Measurements from ENCODE around the gene BPTF.
"Not testable (repeated sequence)": the region's sequence is repeated elsewhere in the genome, so short reads cannot be mapped to it uniquely, and the experiment has no call there.

The BPTF gene

DNA sequence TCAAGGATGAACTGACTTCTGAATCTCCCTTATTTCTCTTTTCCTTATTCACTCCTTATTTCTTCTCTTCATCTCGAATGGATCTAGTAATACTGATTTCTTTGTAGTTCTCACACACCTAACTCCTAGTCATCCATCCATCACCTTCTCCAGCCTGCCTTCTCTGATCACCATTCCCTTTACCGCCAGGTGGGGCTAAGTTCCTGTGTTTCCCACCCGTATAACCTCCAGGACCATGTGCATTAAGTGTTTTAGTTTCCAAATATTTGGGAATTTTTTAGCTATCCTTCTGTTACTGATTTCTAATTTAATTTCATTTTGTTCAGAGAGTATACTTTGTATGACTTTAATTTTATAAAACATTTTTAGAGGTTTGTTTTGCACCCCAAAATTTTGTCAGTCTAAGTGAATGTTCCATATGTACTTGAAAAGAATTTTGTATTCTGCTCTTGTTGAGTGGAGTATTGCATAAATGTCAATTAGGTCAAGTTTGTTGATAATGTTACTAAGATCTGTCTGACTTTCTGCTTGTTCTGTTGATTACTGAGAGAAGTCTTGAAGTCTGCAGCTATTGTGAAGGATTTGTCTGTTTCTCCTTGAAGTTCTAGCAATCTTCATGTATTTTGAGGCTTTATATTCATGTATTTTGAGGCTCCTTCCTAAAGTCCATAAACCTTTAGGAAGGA is 8.8 kb downstream of the BPTF start:
- Histone ChIP-seq H3K4me1 (ENCODE audit: control insufficient read depth in 1 of 2, insufficient read depth in 2 of 2, low read length in 2 of 2) (peaks cover 11 to 24% of the 10 kb centered on the region in 2 donors), H3K27ac (ENCODE audit: low read depth, low read length) (no peak overlapping the region)

DNA sequence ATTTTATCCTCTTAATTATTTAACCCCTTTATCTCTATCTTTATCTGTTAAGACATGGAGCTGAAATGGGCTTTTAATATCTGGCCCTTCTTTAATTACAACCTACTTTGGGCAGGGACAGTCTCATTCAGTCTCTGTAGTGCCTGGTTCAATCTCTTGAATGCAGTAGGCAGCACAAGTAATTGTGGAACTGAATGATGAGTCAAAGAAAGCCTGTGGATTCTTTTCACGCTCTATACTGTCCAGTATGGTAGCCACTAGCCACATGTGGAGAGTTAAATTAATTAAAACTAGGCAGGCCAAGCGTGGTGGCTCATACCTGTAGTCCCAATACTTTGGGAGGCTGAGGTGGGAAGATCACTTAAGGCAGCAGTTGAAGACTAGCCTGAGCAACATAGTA is 9.3 kb downstream of the BPTF start:
- H3K4me3 ChIP-seq (ENCODE audit: low read depth in 1 of 2, low read length in 2 of 2) = no peak overlapping the region
- no peaks in the 10 kb centered on the region for H3K27me3 ChIP-seq (ENCODE audit: control insufficient read depth in 1 of 2, insufficient read depth in 2 of 2, low read length in 2 of 2)
- H3K27ac ChIP-seq (ENCODE audit: low read depth, low read length) = no peak overlapping the region
- H3K9me3 ChIP-seq (ENCODE audit: control insufficient read depth in 1 of 2, low read length in 2 of 2) = no peaks in the 10 kb centered on the region
- H3K9ac ChIP-seq (ENCODE audit: low read depth in 1 of 2, low read length in 2 of 2) = no peak overlapping the region
- peaks cover 9 to 19% of the 10 kb centered on the region in 2 donors for H3K4me1 ChIP-seq (ENCODE audit: control insufficient read depth in 1 of 2, insufficient read depth in 2 of 2, low read length in 2 of 2)
- H3K36me3 ChIP-seq (ENCODE audit: control insufficient read depth in 1 of 2, insufficient read depth in 2 of 2, low read length in 2 of 2) = peaks cover 0 to 3% of the 10 kb centered on the region in 2 donors

More for the DNA sequence above, 8.8 kb downstream of the BPTF start:
- no peak overlapping the region for H3K9ac ChIP-seq (ENCODE audit: low read depth in 1 of 2, low read length in 2 of 2)
- no peak overlapping the region for H3K4me3 ChIP-seq (ENCODE audit: low read depth in 1 of 2, low read length in 2 of 2)
- no peaks in the 10 kb centered on the region for H3K27me3 ChIP-seq (ENCODE audit: control insufficient read depth in 1 of 2, insufficient read depth in 2 of 2, low read length in 2 of 2)
- H3K36me3 ChIP-seq (ENCODE audit: control insufficient read depth in 1 of 2, insufficient read depth in 2 of 2, low read length in 2 of 2) = peaks cover 0 to 3% of the 10 kb centered on the region in 2 donors
- no peaks in the 10 kb centered on the region for H3K9me3 ChIP-seq (ENCODE audit: control insufficient read depth in 1 of 2, low read length in 2 of 2)

DNA sequence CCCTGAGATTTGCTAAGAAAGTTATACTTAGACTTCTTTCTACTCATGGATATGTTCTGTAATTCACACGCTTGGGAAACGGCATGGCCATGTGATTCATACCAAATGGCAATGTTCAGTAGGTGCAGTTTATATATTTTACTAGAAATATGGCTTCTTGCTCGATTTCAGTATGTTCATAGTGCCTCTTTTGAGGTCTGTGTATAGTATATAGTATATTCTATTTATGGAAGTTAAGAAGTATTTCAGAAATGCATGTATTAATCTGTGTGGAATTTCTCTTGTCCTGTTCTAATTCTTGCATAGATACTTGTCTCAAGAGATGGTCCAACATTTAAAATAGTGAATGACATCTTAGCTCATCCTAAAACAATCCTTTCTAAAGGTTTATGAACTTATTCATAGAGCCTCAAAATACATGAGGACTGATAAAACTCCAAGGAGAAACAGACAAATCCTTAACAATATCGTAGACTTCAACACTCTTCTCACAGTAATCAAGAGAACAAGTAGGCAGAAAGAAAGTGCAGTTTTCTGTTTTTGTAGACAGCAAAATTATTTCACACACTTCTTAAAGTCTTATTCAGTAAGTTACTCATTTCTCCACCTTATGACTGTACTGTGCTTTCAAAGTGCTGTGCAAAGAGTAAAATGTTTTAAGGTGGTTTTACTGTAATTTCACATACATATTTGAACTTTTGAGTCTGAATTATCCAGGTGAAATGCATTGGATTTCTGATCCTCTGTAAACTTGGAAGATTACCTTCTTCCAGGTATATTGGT is 11.1 kb downstream of the BPTF start:
- Histone ChIP-seq H3K27me3 (ENCODE audit: control insufficient read depth in 1 of 2, insufficient read depth in 2 of 2, low read length in 2 of 2) (no peaks in the 10 kb centered on the region), H3K9ac (ENCODE audit: low read depth in 1 of 2, low read length in 2 of 2) (no peak overlapping the region), H3K4me3 (ENCODE audit: low read depth in 1 of 2, low read length in 2 of 2) (no peak overlapping the region), H3K36me3 (ENCODE audit: control insufficient read depth in 1 of 2, insufficient read depth in 2 of 2, low read length in 2 of 2) (peaks cover 0 to 3% of the 10 kb centered on the region in 2 donors), H3K9me3 (ENCODE audit: control insufficient read depth in 1 of 2, low read length in 2 of 2) (no peaks in the 10 kb centered on the region), H3K4me1 (ENCODE audit: control insufficient read depth in 1 of 2, insufficient read depth in 2 of 2, low read length in 2 of 2) (peaks cover 2 to 8% of the 10 kb centered on the region in 2 donors), H3K27ac (ENCODE audit: low read depth, low read length) (no peak overlapping the region)

DNA sequence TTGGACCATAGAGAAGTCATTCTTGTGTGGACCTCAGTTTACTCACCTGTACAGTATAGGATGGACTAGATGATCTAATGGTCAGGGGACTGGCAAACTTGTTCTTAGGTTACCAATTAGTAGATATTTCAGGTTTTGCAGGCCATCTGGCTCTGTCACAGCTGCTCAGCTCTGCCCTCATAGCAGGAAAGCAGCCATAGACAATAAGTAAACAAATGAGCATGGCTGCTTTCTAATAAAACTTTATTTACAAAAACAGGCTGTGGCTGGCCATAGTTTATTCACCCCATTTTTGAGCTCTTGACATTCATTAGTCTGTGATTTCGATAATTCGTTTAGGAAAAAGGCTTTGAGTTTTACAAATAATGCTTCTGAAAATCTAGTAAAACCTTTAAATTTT is 12.7 kb downstream of the BPTF start:
- no peak overlapping the region for H3K4me3 ChIP-seq (ENCODE audit: low read depth in 1 of 2, low read length in 2 of 2)
- H3K4me1 ChIP-seq (ENCODE audit: control insufficient read depth in 1 of 2, insufficient read depth in 2 of 2, low read length in 2 of 2) = peaks cover 0 to 5% of the 10 kb centered on the region in 2 donors
- no peaks in the 10 kb centered on the region for H3K27me3 ChIP-seq (ENCODE audit: control insufficient read depth in 1 of 2, insufficient read depth in 2 of 2, low read length in 2 of 2)
- no peak overlapping the region for H3K27ac ChIP-seq (ENCODE audit: low read depth, low read length)
- no peaks in the 10 kb centered on the region for H3K9me3 ChIP-seq (ENCODE audit: control insufficient read depth in 1 of 2, low read length in 2 of 2)
- peaks cover 0 to 3% of the 10 kb centered on the region in 2 donors for H3K36me3 ChIP-seq (ENCODE audit: control insufficient read depth in 1 of 2, insufficient read depth in 2 of 2, low read length in 2 of 2)
- H3K9ac ChIP-seq (ENCODE audit: low read depth in 1 of 2, low read length in 2 of 2) = no peak overlapping the region

DNA sequence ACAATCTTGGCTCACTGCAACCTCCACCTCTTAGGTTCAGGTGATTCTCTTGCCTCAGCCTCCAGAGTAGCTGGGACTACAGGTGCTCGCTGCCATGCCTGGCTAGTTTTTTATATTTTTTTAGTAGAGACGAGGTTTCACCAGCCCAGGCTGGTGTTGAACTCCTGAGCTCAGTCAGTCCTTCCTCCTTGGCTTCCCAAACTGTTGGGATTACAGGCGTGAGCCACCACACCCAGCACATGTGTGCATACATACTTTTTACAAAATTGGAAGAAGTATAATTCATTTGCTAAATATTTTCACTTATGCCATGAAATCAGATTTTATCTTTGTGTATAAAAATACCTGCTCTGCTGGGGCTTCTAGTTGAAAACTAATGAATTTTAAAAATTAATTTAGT is 13.2 kb downstream of the BPTF start:
- Histone ChIP-seq H3K4me1 (ENCODE audit: control insufficient read depth in 1 of 2, insufficient read depth in 2 of 2, low read length in 2 of 2) (peaks cover 0 to 5% of the 10 kb centered on the region in 2 donors), H3K27me3 (ENCODE audit: control insufficient read depth in 1 of 2, insufficient read depth in 2 of 2, low read length in 2 of 2) (no peaks in the 10 kb centered on the region), H3K27ac (ENCODE audit: low read depth, low read length) (no peak overlapping the region), H3K4me3 (ENCODE audit: low read depth in 1 of 2, low read length in 2 of 2) (no peak overlapping the region), H3K9ac (ENCODE audit: low read depth in 1 of 2, low read length in 2 of 2) (no peak overlapping the region), H3K36me3 (ENCODE audit: control insufficient read depth in 1 of 2, insufficient read depth in 2 of 2, low read length in 2 of 2) (peaks cover 0 to 3% of the 10 kb centered on the region in 2 donors), H3K9me3 (ENCODE audit: control insufficient read depth in 1 of 2, low read length in 2 of 2) (no peaks in the 10 kb centered on the region)

DNA sequence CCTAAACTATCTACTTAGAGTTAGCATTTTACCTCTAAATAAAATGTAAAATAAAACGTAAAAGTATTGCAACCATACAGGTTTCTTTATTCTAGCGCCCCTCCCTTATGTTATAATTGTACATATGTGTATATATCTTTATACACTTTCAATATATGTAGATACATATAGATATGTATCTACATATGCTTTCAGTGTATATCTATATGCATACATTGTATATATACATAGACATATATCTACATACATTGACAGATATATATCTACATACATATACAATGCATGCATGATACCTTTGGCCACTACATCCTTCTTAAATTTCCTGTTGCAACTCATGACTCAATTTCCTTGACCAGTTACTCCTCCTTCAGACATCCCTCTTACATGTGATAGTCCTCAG is 16.7 kb downstream of the BPTF start:
- H3K4me1 ChIP-seq (ENCODE audit: control insufficient read depth in 1 of 2, insufficient read depth in 2 of 2, low read length in 2 of 2) = no peaks in the 10 kb centered on the region
- no peaks in the 10 kb centered on the region for H3K36me3 ChIP-seq (ENCODE audit: control insufficient read depth in 1 of 2, insufficient read depth in 2 of 2, low read length in 2 of 2)
- H3K9ac ChIP-seq (ENCODE audit: low read depth in 1 of 2, low read length in 2 of 2) = no peak overlapping the region
- H3K9me3 ChIP-seq (ENCODE audit: control insufficient read depth in 1 of 2, low read length in 2 of 2) = no peaks in the 10 kb centered on the region
- no peaks in the 10 kb centered on the region for H3K27me3 ChIP-seq (ENCODE audit: control insufficient read depth in 1 of 2, insufficient read depth in 2 of 2, low read length in 2 of 2)
- no peak overlapping the region for H3K4me3 ChIP-seq (ENCODE audit: low read depth in 1 of 2, low read length in 2 of 2)
- H3K27ac ChIP-seq (ENCODE audit: low read depth, low read length) = no peak overlapping the region

DNA sequence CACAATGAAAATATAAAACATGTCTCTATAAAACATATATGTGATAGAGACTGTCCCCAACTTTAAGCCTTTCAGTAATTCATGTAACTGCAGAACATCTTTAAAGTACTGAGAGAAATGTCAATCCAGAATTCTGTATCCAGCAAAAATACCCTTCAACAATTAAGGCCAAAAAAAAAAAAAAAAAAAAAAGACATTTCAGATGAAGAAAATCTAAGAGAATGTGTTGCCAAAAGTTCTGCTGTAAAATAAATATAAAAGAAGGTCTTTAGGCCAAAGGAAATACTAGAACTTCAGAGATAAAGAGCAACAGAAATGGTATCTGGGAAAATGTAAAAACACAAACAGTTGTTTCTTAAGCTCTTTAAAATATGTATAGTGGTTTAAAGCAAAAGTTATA is 17.3 kb downstream of the BPTF start:
- Histone ChIP-seq H3K27ac (ENCODE audit: low read depth, low read length) (no peak overlapping the region), H3K9me3 (ENCODE audit: control insufficient read depth in 1 of 2, low read length in 2 of 2) (no peaks in the 10 kb centered on the region), H3K4me1 (ENCODE audit: control insufficient read depth in 1 of 2, insufficient read depth in 2 of 2, low read length in 2 of 2) (no peaks in the 10 kb centered on the region), H3K36me3 (ENCODE audit: control insufficient read depth in 1 of 2, insufficient read depth in 2 of 2, low read length in 2 of 2) (no peaks in the 10 kb centered on the region), H3K9ac (ENCODE audit: low read depth in 1 of 2, low read length in 2 of 2) (no peak overlapping the region), H3K4me3 (ENCODE audit: low read depth in 1 of 2, low read length in 2 of 2) (no peak overlapping the region), H3K27me3 (ENCODE audit: control insufficient read depth in 1 of 2, insufficient read depth in 2 of 2, low read length in 2 of 2) (no peaks in the 10 kb centered on the region)

DNA sequence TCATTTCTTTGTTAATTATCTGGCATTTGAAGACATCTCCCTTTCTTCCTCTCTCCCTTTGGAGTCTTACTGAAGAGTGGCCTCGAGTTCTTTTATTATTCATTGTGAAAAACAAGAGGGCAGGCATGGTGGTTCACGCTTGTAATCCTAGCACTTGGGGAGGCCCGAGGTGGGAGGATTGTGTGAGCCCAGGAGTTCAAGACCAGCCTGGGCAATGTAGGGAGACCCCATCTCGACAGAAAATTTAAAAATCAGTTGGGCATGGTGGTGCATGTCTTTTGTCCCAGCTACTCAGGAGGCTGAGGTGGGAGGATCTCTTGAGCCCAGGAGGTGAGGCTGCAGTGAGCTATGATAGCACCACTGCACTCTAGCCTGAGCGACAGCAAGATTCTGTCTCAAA is 20.1 kb downstream of the BPTF start:
- H3K36me3 ChIP-seq (ENCODE audit: control insufficient read depth in 1 of 2, insufficient read depth in 2 of 2, low read length in 2 of 2) = no peaks in the 10 kb centered on the region
- no peak overlapping the region for H3K4me3 ChIP-seq (ENCODE audit: low read depth in 1 of 2, low read length in 2 of 2)
- H3K9me3 ChIP-seq (ENCODE audit: control insufficient read depth in 1 of 2, low read length in 2 of 2) = no peaks in the 10 kb centered on the region
- H3K4me1 ChIP-seq (ENCODE audit: control insufficient read depth in 1 of 2, insufficient read depth in 2 of 2, low read length in 2 of 2) = no peaks in the 10 kb centered on the region
- no peak overlapping the region for H3K9ac ChIP-seq (ENCODE audit: low read depth in 1 of 2, low read length in 2 of 2)
- no peaks in the 10 kb centered on the region for H3K27me3 ChIP-seq (ENCODE audit: control insufficient read depth in 1 of 2, insufficient read depth in 2 of 2, low read length in 2 of 2)
- no peak overlapping the region for H3K27ac ChIP-seq (ENCODE audit: low read depth, low read length)

DNA sequence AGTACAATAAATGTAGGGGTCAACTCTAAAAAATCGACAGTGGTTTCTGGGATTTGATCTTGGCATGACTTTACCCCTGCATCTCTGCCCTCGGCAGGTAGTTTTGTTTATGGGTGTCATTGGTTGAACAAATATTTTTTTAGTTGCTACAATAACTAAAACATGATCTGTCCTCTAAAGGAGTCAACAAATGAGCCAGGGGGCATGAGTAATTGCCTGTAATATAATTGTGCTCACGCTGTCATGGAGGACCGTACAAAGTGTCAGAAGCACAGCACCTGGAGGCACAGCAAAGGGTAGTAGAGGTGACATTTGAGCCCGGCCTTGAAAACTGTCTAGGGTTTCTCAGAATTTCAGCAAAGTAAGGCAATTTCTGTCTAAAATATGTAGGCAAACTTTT is 22.9 kb downstream of the BPTF start:
- H3K27me3 ChIP-seq (ENCODE audit: control insufficient read depth in 1 of 2, insufficient read depth in 2 of 2, low read length in 2 of 2); H3K4me1 ChIP-seq (ENCODE audit: control insufficient read depth in 1 of 2, insufficient read depth in 2 of 2, low read length in 2 of 2); H3K27ac ChIP-seq (ENCODE audit: low read depth, low read length); H3K9me3 ChIP-seq (ENCODE audit: control insufficient read depth in 1 of 2, low read length in 2 of 2); H3K36me3 ChIP-seq (ENCODE audit: control insufficient read depth in 1 of 2, insufficient read depth in 2 of 2, low read length in 2 of 2); H3K9ac ChIP-seq (ENCODE audit: low read depth in 1 of 2, low read length in 2 of 2); H3K4me3 ChIP-seq (ENCODE audit: low read depth in 1 of 2, low read length in 2 of 2): not testable (repeated sequence)

DNA sequence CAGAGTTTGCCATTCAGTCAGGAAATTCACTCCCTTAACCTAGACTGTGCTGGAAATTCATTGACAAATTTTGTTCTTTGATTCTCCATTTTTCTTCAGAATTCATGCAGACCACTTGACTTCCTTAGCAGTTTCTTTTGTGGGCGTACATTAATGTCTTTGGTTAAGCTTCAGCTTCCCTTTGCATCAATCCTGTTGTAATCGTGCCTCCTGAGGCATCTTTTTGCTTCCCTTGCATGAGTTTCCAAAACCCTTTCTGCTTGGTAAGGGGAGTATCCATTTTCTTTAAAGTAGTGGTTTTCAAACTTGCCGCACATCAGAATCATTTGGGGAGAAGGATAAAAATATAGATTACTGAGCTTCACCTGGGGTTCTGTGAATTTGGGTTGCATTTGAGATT is 23.5 kb downstream of the BPTF start:
- H3K9ac ChIP-seq (ENCODE audit: low read depth in 1 of 2, low read length in 2 of 2); H3K27ac ChIP-seq (ENCODE audit: low read depth, low read length); H3K9me3 ChIP-seq (ENCODE audit: control insufficient read depth in 1 of 2, low read length in 2 of 2); H3K36me3 ChIP-seq (ENCODE audit: control insufficient read depth in 1 of 2, insufficient read depth in 2 of 2, low read length in 2 of 2); H3K4me1 ChIP-seq (ENCODE audit: control insufficient read depth in 1 of 2, insufficient read depth in 2 of 2, low read length in 2 of 2); H3K4me3 ChIP-seq (ENCODE audit: low read depth in 1 of 2, low read length in 2 of 2); H3K27me3 ChIP-seq (ENCODE audit: control insufficient read depth in 1 of 2, insufficient read depth in 2 of 2, low read length in 2 of 2): not testable (repeated sequence)
